ENCODE measurements around the gene MYO1F.

DNA sequence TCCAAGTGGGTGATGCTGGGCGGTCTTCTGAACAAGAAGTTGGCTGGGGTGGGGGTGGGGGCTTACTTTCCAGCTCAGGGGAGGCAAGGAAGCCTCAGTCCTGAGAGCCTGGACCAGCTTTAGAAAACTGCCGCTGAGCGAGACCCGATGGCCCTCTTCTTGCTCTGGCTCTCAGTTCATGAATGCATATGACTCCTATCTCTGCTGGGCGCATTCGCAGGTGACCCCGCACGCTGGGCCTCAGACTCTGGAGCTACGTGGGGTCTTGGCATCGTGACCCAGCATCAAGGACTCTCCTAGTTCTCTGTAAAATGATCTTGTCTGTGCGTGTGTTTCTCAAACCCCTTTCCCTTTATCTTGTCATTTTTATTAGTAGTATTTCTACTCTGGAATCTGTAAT lies 94.5 kb downstream of the MYO1F start:
- TF ChIP-seq, protein P1, sequence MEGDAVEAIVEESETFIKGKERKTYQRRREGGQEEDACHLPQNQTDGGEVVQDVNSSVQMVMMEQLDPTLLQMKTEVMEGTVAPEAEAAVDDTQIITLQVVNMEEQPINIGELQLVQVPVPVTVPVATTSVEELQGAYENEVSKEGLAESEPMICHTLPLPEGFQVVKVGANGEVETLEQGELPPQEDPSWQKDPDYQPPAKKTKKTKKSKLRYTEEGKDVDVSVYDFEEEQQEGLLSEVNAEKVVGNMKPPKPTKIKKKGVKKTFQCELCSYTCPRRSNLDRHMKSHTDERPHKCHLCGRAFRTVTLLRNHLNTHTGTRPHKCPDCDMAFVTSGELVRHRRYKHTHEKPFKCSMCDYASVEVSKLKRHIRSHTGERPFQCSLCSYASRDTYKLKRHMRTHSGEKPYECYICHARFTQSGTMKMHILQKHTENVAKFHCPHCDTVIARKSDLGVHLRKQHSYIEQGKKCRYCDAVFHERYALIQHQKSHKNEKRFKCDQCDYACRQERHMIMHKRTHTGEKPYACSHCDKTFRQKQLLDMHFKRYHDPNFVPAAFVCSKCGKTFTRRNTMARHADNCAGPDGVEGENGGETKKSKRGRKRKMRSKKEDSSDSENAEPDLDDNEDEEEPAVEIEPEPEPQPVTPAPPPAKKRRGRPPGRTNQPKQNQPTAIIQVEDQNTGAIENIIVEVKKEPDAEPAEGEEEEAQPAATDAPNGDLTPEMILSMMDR (IDR thresholded peaks at IDR 0.05), result no peak
- no peak for TF ChIP-seq POLR2A (IDR thresholded peaks at IDR 0.05)

Data from lower leg skin (tissue), 3 donors.